Kidney (tissue), 14 donors: ENCODE measurements around the gene GALNT17. TPM values are rescaled to one million over a fixed set of nuclear protein-coding genes. Genes with fewer than 3 reads are reported as not detected.

Experiments used
- DNase-seq, 5 donors: peaks; one replicate each; pipeline ENCODE4 v3.0.0-alpha.2; 2013 to 2020
- FAIRE-seq: peaks from 2 replicates; lab custom pipeline; 2012; peaks lifted over from hg19 to GRCh38; lab: Jason Lieb, UNC
- H3K27ac ChIP-seq, 2 donors: one replicate each; pipeline ENCODE4 v1.7.0; 2013; ENCODE audit warnings: low read depth in 2 of 2, low read length in 2 of 2, inconsistent platforms in 1 of 2
- H3K27me3 ChIP-seq: one replicate; pipeline ENCODE4 v1.7.1; 2013; ENCODE audit warnings: low read length, inconsistent platforms; ENCODE audit not compliant: control insufficient read depth, insufficient read depth
- H3K36me3 ChIP-seq, 3 donors: one replicate each; pipeline versions ENCODE4 v1.7.0 to v1.7.1; 2013; ENCODE audit warnings: low read length in 3 of 3, control low read depth in 1 of 3, inconsistent platforms in 1 of 3; ENCODE audit not compliant: insufficient read depth in 3 of 3, control insufficient read depth in 2 of 3
- H3K4me1 ChIP-seq, 3 donors: one replicate each; pipeline versions ENCODE4 v1.7.0 to v1.7.1; 2013; ENCODE audit warnings: low read length in 3 of 3, inconsistent platforms in 1 of 3, low read depth in 1 of 3; ENCODE audit not compliant: control insufficient read depth in 2 of 3, insufficient read depth in 2 of 3
- H3K4me3 ChIP-seq, 3 donors: one replicate each; pipeline versions ENCODE4 v1.7.0 to v1.8.1; 2013; ENCODE audit warnings: low read length in 3 of 3, control low read depth in 1 of 3, inconsistent platforms in 1 of 3
- H3K9ac ChIP-seq, 3 donors: one replicate each; pipeline versions ENCODE4 v1.7.0 to v1.7.1; 2013; ENCODE audit warnings: low read length in 3 of 3, control low read depth in 1 of 3, inconsistent platforms in 1 of 3
- H3K9me3 ChIP-seq, 3 donors: one replicate each; pipeline versions ENCODE4 v1.7.0 to v1.7.1; 2013; ENCODE audit warnings: low read length in 3 of 3, control low read depth in 1 of 3, inconsistent platforms in 1 of 3; ENCODE audit not compliant: control insufficient read depth in 2 of 3, insufficient read depth in 1 of 3
- intact Hi-C: fragments of 100-400 bp; cut with DNase I; formaldehyde crosslinking; loops from one replicate; pipeline ENCODE4 v1.11.1; 2022
- polyA plus RNA-seq: library from polyadenylated mRNA; stranded (reverse); fragments of 350-450 nt; fragmentation: Illumina TruSeq; extraction: RNeasy Lipid Tissue Mini Kit (QIAGEN cat#74804); gene quantifications from one replicate; pipeline ENCODE4 v1.2.3, GENCODE V29; 2014; ENCODE audit warnings: low read depth, low replicate concordance; ENCODE audit not compliant: insufficient read depth
- total RNA-seq: library from RNA; stranded (reverse); fragmentation: NEBNext Ultra II Directional; extraction: Animal tissue kit (Norgen Biotek cat#: 25700); gene quantifications from one replicate; pipeline ENCODE4 v1.2.1, GENCODE V29; 2021
- TF ChIP-seq, protein P1 (sequence below): IDR thresholded peaks from 3 replicates; pipeline ENCODE4 v1.5.1; 2012; ENCODE audit warnings: mild to moderate bottlenecking, moderate library complexity, borderline replicate concordance; ENCODE audit not compliant: insufficient read depth; ENCODE audit errors: extremely low read depth
- donor health status: control.
- donor health status: control.
- donor health status: control.
- donor health status: control.
- donor health status: control.
- donor health status: DM: yes; HTN: yes; CAD: no.
- donor health status: Normal renal cell carcinoma (clear cell type).

The GALNT17 gene
- total and polyA plus RNA-seq, 2 donors from 2014 or later = 2.4 to 5.5 TPM

DNA sequence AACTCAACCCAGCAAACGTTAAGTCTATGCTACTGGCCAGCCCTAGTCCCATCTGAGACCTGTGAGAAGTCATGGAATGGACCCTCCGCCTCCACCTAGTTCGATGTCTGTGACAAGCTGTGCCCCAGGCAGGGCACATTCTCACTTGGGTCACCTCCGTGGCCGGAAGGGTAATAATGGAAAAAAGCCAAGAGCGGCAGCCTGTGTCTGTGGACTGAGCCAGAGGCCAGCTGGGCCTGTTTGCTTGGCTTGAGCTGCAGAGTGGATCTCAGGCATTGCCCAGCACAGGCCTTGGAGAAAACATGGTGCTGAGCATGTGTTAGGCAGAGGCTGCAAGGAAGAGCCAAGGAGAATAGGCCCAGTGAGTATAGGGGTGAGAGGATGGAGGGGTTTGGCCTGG is 97.8 kb downstream of the GALNT17 start:
- Histone ChIP-seq H3K27me3 (no peaks in the 10 kb centered on the region), H3K4me3 (no peak overlapping the region), H3K27ac (no peak overlapping the region), H3K9me3 (peaks cover 0 to 3% (median 0%) of the 10 kb centered on the region in 3 donors), H3K36me3 (no peaks in the 10 kb centered on the region), H3K4me1 (no peaks in the 10 kb centered on the region), H3K9ac (no peak overlapping the region)
- DNase-seq = no peak
- TF ChIP-seq, protein P1, sequence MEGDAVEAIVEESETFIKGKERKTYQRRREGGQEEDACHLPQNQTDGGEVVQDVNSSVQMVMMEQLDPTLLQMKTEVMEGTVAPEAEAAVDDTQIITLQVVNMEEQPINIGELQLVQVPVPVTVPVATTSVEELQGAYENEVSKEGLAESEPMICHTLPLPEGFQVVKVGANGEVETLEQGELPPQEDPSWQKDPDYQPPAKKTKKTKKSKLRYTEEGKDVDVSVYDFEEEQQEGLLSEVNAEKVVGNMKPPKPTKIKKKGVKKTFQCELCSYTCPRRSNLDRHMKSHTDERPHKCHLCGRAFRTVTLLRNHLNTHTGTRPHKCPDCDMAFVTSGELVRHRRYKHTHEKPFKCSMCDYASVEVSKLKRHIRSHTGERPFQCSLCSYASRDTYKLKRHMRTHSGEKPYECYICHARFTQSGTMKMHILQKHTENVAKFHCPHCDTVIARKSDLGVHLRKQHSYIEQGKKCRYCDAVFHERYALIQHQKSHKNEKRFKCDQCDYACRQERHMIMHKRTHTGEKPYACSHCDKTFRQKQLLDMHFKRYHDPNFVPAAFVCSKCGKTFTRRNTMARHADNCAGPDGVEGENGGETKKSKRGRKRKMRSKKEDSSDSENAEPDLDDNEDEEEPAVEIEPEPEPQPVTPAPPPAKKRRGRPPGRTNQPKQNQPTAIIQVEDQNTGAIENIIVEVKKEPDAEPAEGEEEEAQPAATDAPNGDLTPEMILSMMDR = no peak
- no peak for FAIRE-seq
- intact Hi-C loops = no loop called here

DNA sequence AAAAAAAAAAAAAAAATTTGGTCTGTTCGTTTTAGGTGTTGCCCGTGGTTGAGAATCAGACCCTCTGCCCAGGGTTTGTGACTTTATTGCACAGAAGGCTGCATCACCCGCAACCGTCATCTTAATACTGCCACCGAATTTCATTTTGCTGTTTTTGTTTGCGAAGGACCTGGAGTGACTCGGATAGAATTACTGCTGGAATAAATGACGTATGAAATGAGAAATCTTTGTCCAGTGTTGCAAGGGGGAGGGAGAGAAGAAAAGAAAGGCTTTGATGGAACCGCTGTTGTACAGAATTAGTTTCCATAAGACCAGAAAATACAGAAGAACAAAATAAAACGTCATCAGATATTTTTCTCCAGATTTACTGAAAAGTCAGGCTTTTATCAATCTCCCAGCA is 103.3 kb downstream of the GALNT17 start:
- intact Hi-C loops = no loop called here
- Histone ChIP-seq H3K9ac (no peak overlapping the region), H3K27me3 (no peaks in the 10 kb centered on the region), H3K4me1 (no peaks in the 10 kb centered on the region), H3K9me3 (no peaks in the 10 kb centered on the region), H3K36me3 (no peaks in the 10 kb centered on the region), H3K4me3 (no peak overlapping the region), H3K27ac (no peak overlapping the region)
- TF ChIP-seq, protein P1 = no peak
- no peak for FAIRE-seq
- peak in 1 of 5 donors; percentile 19 for DNase-seq

DNA sequence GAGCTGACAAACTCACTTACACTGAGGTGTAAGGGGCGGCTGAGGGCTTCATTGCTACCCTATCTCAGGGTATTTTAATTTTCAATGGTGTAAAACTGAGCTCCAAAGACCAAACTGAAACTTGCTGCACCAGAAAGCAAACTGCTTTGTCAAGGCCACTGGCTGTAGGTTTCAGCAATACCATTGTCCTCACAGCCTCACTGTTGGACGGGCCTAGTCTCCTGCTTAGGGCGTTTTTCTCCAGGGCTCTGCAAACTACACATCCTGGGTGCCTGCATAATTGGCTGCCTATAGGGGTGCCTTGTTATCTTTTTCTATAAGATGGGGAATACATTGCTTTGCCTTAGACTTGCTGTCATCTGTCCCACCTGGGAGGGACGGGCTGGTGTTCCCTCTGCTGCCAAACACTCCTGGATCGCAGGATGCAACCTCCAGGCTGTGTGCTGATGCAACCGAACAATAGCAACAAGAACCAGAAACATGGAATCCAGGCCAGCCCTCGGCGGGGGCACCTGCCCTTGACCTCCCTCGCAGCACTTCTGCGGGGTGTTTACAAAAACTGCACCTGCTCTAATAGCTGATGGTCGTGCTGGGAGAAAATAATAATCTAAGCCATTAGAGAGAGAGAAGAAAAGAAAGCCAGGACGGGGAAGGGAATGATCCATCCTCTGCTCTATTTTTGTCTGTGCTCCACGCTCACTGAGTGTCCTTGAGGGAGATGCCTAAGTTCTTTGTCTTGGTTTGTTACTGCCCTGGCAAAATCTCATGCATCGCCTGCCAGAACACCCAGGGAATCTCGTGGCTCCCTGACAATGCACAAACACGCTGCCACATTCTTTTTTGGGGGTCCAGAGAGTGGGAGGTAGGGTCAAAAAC is 104.5 kb downstream of the GALNT17 start:
- DNase-seq = peak in 1 of 5 donors; percentile 20
- no peak overlapping the region for H3K27ac ChIP-seq
- H3K4me3 ChIP-seq = no peak overlapping the region
- H3K9ac ChIP-seq = no peak overlapping the region
- TF ChIP-seq, protein P1 = no peak
- H3K9me3 ChIP-seq = no peaks in the 10 kb centered on the region
- H3K4me1 ChIP-seq = no peaks in the 10 kb centered on the region
- no peaks in the 10 kb centered on the region for H3K27me3 ChIP-seq
- intact Hi-C loops = no loop called here
- FAIRE-seq = no peak
- no peaks in the 10 kb centered on the region for H3K36me3 ChIP-seq
